MM.1S (cell line): Measurements from ENCODE around the gene EDNRA.

Experiments
- DNase-seq: peaks from one replicate; pipeline ENCODE4 v3.0.0-alpha.2; 2015
- H2AFZ ChIP-seq: fragments of 300-600 bp; sonication (generic); 2 replicates; pipeline ENCODE4 v1.6.0; 2016; ENCODE audit warnings: antibody characterized with exemption, low read length
- H3F3A ChIP-seq: fragments of 300-600 bp; sonication (generic); 2 replicates; pipeline ENCODE4 v1.6.1; 2016; ENCODE audit warnings: mild to moderate bottlenecking, antibody characterized with exemption, low read length, moderate library complexity, mixed read lengths; ENCODE audit not compliant: insufficient read depth
- H3K27ac ChIP-seq: fragments of 300-600 bp; sonication (generic); 2 replicates; pipeline ENCODE4 v1.5.1; 2016; ENCODE audit warnings: mild to moderate bottlenecking, low read length
- H3K27me3 ChIP-seq: fragments of 300-600 bp; sonication (generic); replicated peaks from 2 replicates; pipeline ENCODE4 v1.6.0; 2016; ENCODE audit warnings: low read length; ENCODE audit not compliant: insufficient read depth
- H3K36me3 ChIP-seq: fragments of 300-600 bp; sonication (generic); replicated peaks from 2 replicates; pipeline ENCODE4 v1.6.1; 2016; ENCODE audit warnings: mild to moderate bottlenecking, low read length, mixed read lengths; ENCODE audit not compliant: insufficient read depth
- H3K4me1 ChIP-seq: fragments of 300-600 bp; sonication (generic); 2 replicates; pipeline ENCODE4 v1.6.1; 2016; ENCODE audit warnings: low read length, mixed read lengths
- H3K4me2 ChIP-seq: fragments of 300-600 bp; sonication (generic); 2 replicates; pipeline ENCODE4 v1.6.0; 2016; ENCODE audit warnings: low read depth, low read length
- H3K4me3 ChIP-seq: fragments of 300-600 bp; sonication (generic); 2 replicates; pipeline ENCODE4 v1.5.1; 2016; ENCODE audit warnings: low read length, mixed read lengths
- H3K79me2 ChIP-seq: fragments of 300-600 bp; sonication (generic); 2 replicates; pipeline ENCODE4 v1.6.1; 2016; ENCODE audit warnings: mixed run types, low read length, mixed read lengths
- H3K9ac ChIP-seq: fragments of 300-600 bp; sonication (generic); 2 replicates; pipeline ENCODE4 v1.6.1; 2016; ENCODE audit warnings: low read length, mixed read lengths
- H3K9me2 ChIP-seq: fragments of 300-600 bp; sonication (generic); replicated peaks from 2 replicates; pipeline ENCODE4 v1.6.1; 2016; ENCODE audit warnings: mild to moderate bottlenecking, low read length, mixed read lengths; ENCODE audit not compliant: insufficient read depth
- H3K9me3 ChIP-seq: fragments of 300-600 bp; sonication (generic); replicated peaks from 2 replicates; pipeline ENCODE4 v1.6.1; 2016; ENCODE audit warnings: mild to moderate bottlenecking, low read length, mixed read lengths; ENCODE audit not compliant: insufficient read depth
- H4K20me1 ChIP-seq: fragments of 300-600 bp; sonication (generic); 2 replicates; pipeline ENCODE4 v1.6.1; 2016; ENCODE audit warnings: mild to moderate bottlenecking, low read length, moderate library complexity, mixed read lengths; ENCODE audit not compliant: insufficient read depth
- EZH2 ChIP-seq: fragments of 300-600 bp; sonication (generic); optimal IDR thresholded peaks from 2 replicates; pipeline ENCODE3; 2017; ENCODE audit warnings: low read depth, mild to moderate bottlenecking, antibody characterized with exemption, low read length, mixed read lengths
- EZH2phosphoT487 ChIP-seq: fragments of 300-600 bp; sonication (generic); IDR thresholded peaks from 2 replicates; pipeline ENCODE4 v1.6.1; 2018; ENCODE audit warnings: antibody characterized with exemption, low read length
- TF ChIP-seq, protein P1 (sequence below): fragments of 300-600 bp; sonication (generic); IDR thresholded peaks from 2 replicates; pipeline ENCODE4 v1.5.1; 2016; ENCODE audit warnings: antibody characterized with exemption, low read length, mixed read lengths

The EDNRA gene

DNA sequence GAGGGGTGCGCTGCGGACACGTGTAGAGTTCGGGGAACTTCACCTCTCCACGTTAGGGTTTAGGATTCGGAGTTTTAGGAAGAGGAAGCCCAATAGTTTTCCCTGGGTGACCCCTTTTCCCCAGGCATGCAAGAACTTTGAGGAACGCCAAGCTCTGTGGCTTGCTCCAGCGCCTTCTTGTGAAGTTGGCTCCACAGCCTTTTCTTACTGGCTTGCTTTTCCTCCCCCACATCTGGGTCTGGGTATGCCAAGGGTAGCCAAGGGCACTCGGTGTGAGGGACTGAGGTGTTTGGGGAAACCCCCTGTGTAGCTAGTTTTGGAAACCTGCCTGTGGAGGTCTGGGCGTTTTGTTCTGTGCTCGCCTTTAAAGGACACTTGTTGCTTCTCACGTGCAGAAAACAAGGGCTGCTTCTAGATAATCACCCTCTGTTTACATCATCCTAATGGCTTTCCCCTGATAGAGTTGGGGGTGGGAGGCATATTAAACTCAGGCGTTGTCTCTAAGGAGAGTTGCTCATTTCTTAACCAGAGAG, 746 bp downstream of the EDNRA start:
- Histone ChIP-seq H3K4me2 (no peak overlapping the region), H3K9ac (no peak overlapping the region), H3K9me3 (no peaks in the 10 kb centered on the region), H3K27me3 (no peaks in the 10 kb centered on the region), H3K27ac (no peak overlapping the region), H2AFZ (no peak overlapping the region), H3K36me3 (no peaks in the 10 kb centered on the region), H3K4me3 (no peak overlapping the region), H3F3A (peaks cover 4% of the 10 kb centered on the region; the same call in 1 of the 2 replicates), H3K79me2 (no peaks in the 10 kb centered on the region), H3K9me2 (no peaks in the 10 kb centered on the region), H3K4me1 (peaks cover 14% of the 10 kb centered on the region), H4K20me1 (no peaks in the 10 kb centered on the region)
- TF ChIP-seq, protein P1, sequence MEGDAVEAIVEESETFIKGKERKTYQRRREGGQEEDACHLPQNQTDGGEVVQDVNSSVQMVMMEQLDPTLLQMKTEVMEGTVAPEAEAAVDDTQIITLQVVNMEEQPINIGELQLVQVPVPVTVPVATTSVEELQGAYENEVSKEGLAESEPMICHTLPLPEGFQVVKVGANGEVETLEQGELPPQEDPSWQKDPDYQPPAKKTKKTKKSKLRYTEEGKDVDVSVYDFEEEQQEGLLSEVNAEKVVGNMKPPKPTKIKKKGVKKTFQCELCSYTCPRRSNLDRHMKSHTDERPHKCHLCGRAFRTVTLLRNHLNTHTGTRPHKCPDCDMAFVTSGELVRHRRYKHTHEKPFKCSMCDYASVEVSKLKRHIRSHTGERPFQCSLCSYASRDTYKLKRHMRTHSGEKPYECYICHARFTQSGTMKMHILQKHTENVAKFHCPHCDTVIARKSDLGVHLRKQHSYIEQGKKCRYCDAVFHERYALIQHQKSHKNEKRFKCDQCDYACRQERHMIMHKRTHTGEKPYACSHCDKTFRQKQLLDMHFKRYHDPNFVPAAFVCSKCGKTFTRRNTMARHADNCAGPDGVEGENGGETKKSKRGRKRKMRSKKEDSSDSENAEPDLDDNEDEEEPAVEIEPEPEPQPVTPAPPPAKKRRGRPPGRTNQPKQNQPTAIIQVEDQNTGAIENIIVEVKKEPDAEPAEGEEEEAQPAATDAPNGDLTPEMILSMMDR, result no peak
- TF ChIP-seq EZH2phosphoT487 (no peak), EZH2 (no peak)
- no peak for DNase-seq

DNA sequence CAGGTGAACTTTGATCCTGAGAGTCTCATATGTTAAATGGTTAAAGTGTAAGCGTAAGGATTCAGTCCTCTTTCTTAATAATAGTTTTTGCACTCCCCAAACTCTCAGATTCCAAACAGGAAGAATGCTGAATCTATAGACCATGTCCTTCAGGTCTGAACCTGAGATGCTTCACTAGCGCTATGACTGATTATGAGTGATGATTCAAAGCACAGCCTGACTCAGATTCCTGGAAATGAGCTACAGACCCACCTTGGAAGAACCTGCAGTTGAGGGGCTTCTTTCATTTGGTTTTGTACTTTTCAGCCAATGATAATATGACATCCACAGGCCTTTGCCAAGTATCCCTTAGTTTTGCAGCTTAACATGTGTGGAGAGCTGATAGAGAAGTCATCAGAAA, 1.4 kb downstream of the EDNRA start:
- DNase-seq, result no peak
- Histone ChIP-seq H3K36me3 (no peaks in the 10 kb centered on the region), H2AFZ (no peak overlapping the region), H3K27me3 (no peaks in the 10 kb centered on the region), H3K9ac (no peak overlapping the region), H3K9me2 (no peaks in the 10 kb centered on the region), H3K9me3 (no peaks in the 10 kb centered on the region), H3K4me1 (peaks cover 9% of the 10 kb centered on the region), H3K79me2 (no peaks in the 10 kb centered on the region), H4K20me1 (no peaks in the 10 kb centered on the region), H3F3A (peaks cover 4% of the 10 kb centered on the region; the same call in 1 of the 2 replicates), H3K4me2 (no peak overlapping the region), H3K27ac (no peak overlapping the region), H3K4me3 (no peak overlapping the region)
- TF ChIP-seq, protein P1, result no peak
- TF ChIP-seq EZH2phosphoT487 (no peak), EZH2 (no peak)

DNA sequence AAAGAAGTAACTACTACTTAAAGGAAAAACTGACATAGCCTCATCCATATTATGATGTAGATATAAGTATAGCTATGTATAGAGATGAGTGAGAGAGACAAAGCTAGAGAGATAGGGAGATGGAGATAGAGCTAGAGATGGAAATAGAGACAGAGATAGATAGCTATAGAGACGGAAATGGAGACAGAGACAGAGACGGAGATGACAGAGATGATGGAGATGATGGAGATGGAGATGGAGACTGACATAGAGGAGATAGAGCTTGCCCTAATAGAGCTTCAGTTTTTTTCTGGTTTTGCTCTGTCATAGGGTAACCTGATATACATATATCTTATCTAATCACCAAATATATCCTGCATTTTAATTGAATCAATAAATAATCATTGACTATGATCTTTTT, 4.3 kb downstream of the EDNRA start:
- Histone ChIP-seq H3K79me2 (no peaks in the 10 kb centered on the region), H3K27me3 (no peaks in the 10 kb centered on the region), H4K20me1 (no peaks in the 10 kb centered on the region), H3K9me2 (no peaks in the 10 kb centered on the region), H3F3A (no peaks in the 10 kb centered on the region), H3K4me2 (no peak overlapping the region), H3K27ac (no peak overlapping the region), H3K4me3 (no peak overlapping the region), H3K36me3 (no peaks in the 10 kb centered on the region), H3K4me1 (no peaks in the 10 kb centered on the region), H2AFZ (no peak overlapping the region), H3K9ac (no peak overlapping the region), H3K9me3 (no peaks in the 10 kb centered on the region)
- TF ChIP-seq EZH2 (no peak), EZH2phosphoT487 (no peak)
- TF ChIP-seq, protein P1, result no peak
- DNase-seq, result no peak
